ENCODE measurements around the gene MARCHF10.

MARCHF10 gene

DNA sequence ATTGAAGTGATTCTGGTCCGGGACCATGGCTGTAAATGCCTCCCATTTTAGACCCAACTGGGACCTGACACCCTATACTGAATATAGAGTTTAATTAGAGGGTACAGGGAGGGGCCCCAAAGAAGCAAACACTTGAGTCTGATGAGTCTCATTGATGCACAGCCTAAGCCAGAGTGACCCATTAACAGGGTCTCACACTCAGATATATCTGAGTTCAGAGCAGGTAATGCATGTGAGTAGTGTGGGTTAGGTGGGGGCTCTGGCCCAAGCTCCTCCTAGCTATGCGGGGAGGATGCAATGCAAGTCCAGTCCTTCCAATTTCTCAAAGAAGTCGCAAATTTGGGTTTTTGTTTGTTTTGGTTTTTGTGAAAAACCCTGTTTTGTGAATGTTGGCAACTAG is 17.1 kb upstream of the MARCHF10 start:
- Mint-ChIP-seq H3K4me3 (no peak overlapping the region), H3K4me1 (no peaks in the 10 kb centered on the region), H3K27ac (no peak overlapping the region), H3K36me3 (no peaks in the 10 kb centered on the region), H3K27me3 (peaks cover 2% of the 10 kb centered on the region), H3K9me3 (no peaks in the 10 kb centered on the region)
- no peak for ATAC-seq

DNA sequence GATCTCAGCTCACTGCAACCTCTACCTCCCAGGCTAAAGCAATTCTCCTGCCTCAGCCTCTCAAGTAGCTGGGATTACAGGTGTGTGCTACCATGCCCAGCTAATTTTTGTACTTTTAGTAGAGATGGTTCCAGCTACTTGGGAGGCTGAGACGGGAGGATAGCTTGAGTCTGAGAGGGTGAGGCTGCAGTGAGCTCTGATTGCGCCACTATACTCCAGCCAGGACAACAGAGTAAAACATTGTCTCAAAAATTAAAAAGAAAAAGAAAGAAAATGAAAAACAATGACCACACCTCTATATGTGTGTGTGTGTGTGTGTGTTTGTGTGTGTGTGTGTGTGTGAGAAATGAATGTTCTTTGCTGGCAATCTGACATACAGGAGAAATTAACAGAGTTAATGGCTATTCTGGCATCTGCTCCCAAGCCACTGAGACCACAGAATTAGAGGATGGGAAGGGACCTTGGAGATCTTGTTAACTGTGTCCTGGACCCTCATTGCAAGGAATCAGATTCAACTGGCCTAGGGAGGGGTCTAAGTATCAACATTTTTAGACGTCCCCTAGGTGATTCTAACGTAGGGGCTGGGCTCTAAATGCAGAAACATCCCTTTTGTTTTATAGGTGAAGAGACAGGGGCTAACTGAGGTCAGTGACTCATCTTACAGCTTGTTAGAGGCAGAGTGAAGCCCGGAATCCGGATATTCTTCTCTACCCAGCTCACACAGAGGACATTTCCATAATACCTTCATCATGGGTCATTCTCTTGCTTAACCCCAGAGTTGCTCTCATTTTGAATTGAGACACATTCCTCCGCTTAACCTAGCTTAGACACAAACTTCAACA is 16.4 kb upstream of the MARCHF10 start:
- Mint-ChIP-seq H3K27me3 (peaks cover 9% of the 10 kb centered on the region), H3K27ac (no peak overlapping the region), H3K36me3 (no peaks in the 10 kb centered on the region), H3K4me1 (peaks cover 6% of the 10 kb centered on the region), H3K9me3 (peaks cover under 1% of the 10 kb centered on the region), H3K4me3 (no peak overlapping the region)
- ATAC-seq, result no peak

DNA sequence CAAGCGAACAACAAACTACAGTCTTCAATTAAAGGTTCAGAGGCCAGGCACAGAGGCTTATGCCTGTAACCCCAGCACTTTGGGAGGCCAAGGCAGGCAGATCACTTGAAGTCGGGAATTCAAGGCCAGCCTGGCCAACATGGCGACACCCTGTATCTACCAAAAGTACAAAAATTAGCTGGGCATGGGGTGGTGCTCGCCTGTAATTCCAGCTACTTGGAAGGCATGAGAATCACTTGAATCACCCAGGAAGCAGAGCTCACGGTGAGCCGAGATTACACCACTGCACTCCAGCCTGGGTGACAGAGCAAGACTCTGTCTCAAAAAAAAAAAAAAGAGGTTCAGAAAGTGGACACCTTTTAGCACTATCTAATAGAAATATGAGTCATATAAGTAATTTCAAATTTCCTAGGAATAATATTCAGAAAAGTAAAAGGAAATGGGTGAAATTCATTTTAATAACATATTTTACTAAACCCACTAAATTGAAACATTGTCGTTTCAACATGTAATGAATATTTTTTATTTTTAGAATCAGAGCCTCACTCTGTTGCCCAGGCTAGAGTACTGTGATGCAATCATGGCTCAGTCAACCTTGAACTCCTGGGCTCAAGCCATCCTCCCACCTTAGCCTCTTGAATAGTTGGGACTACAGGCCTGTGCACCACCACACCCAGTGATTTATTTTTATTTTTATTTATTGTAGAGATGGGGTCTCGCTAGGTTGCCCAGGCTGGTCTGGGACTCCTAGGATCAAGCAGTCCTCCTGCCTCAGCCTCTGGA is 15.2 kb upstream of the MARCHF10 start:
- no peak overlapping the region for H3K4me3 Mint-ChIP-seq
- peaks cover 3% of the 10 kb centered on the region for H3K9me3 Mint-ChIP-seq
- H3K27ac Mint-ChIP-seq, result no peak overlapping the region
- peaks cover 10% of the 10 kb centered on the region for H3K4me1 Mint-ChIP-seq
- peaks cover 21% of the 10 kb centered on the region for H3K27me3 Mint-ChIP-seq
- H3K36me3 Mint-ChIP-seq, result no peaks in the 10 kb centered on the region
- no peak for ATAC-seq

DNA sequence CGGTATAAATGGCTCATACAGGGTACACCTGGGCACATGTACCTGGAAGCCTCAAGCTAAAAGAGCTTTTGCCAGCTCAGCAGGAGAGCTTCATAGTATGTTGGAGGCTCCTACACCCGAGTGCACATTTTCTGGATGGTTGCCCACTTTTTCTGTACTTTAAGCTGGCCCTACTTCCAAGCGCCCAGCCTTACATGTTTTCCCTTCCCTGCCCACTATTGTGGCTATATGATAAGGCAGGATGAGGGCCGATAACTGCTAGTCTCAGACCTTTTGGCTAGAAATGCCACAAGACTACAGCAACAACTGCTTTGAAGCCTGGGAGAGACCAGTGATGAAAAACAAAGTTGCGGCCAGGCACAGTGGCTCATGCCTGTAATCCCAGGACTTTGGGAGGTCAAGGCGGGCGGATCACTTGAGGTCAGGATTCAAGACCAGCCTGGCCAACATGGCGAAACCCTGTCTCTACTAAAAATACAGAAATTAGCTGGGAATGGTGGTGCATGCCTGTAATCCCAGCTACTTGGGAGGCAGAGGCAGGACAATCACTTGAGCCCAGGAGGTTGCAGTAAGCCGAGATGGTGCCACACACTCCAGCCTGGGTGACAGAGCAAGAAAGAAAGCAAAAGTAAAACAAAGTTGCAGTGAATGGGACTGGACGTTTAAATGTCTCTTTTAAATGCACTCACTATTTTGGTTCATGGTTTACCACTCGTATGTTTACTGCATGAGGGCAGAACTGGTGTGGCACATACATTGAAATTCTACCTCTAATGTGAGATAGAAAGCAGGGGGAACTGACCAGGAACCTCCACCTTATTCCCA is 14.2 kb upstream of the MARCHF10 start:
- no peak overlapping the region for H3K4me3 Mint-ChIP-seq
- no peak for ATAC-seq
- H3K9me3 Mint-ChIP-seq, result peaks cover 3% of the 10 kb centered on the region
- no peak overlapping the region for H3K27ac Mint-ChIP-seq
- H3K4me1 Mint-ChIP-seq, result peaks cover 10% of the 10 kb centered on the region
- peaks cover 31% of the 10 kb centered on the region for H3K27me3 Mint-ChIP-seq
- no peaks in the 10 kb centered on the region for H3K36me3 Mint-ChIP-seq

DNA sequence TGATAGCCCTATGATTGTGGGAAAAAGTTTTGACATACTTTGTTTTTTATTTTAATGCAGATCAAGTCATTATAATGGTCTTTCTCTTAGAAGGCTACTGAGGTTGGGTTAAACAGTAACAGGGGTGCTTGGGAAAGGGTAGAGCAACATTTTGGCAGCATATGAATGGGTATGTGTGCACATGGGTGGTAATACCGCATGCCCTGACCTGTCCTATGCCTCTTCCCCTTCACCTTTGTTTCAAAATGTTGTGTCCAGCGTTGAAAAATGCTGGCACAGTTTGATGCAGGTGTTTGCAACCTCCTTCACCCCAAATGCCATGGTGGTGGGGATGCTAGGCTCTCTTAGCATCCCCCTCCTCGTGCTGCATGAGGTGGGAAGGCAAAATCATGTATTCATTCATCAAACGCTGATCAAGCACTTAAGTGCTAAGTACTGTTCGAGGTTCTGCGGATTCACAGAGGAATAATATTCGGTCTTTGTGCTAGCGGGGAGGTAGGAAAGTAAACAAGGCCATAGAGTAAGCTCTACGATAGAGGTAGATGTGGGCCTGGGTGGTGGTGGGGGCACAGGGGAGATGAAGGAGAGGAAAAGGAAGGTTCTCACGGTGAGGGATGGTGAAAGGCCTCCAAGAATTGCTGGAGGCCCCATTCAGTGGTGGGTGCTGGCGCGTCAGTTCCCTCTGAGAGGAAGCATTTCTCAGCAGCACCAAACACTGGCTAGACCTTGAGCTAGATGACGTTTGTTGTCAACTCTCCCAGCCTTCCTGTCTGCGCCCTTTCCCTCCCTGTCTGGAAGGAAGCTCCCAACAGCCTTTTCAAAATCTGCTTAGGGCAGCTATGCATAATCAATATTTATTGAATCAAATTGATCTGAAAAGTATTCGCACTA is 13.3 kb upstream of the MARCHF10 start:
- Mint-ChIP-seq H3K4me1 (peaks cover 10% of the 10 kb centered on the region), H3K36me3 (no peaks in the 10 kb centered on the region), H3K4me3 (no peak overlapping the region), H3K9me3 (peaks cover 3% of the 10 kb centered on the region), H3K27ac (no peak overlapping the region), H3K27me3 (peaks cover 33% of the 10 kb centered on the region)
- ATAC-seq, result no peak

DNA sequence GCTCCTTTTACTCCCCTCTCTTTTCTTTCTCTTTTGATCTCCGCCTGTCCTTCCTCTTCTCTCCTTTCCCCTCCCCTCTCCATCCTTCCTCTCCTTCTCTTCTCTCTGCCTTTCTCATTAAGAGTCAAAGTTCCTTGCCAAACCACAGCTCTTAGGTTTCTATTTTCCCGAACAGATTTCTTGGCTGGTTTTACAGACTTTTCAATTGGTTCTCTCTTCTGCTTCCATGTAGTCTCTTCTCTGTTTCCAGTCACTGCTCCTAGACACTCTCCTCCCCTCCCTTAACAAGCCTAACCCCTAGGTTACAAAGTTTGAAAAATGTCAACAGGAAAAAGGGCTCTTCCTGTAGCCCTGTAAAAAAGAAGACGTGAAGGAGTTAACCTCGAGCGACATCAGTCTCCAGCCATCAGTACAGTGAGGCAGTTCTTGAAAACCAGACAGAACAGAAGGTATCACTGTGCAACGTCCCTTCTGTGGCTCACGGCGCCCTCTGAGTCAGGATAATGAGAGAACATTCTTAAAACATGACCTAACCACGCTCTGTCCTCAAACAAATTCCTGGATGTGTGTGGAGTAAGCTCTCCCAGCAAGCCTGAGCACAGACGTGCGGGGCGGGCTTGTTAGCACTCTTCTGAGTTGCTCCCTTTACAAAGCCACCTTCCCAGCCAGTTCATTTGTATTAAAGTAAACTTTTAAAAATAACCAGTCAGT is 11.6 kb upstream of the MARCHF10 start:
- H3K9me3 Mint-ChIP-seq, result peaks cover 3% of the 10 kb centered on the region
- H3K4me1 Mint-ChIP-seq, result peaks cover 10% of the 10 kb centered on the region
- peaks cover 33% of the 10 kb centered on the region for H3K27me3 Mint-ChIP-seq
- H3K27ac Mint-ChIP-seq, result no peak overlapping the region
- no peak overlapping the region for H3K4me3 Mint-ChIP-seq
- H3K36me3 Mint-ChIP-seq, result no peaks in the 10 kb centered on the region
- no peak for ATAC-seq

DNA sequence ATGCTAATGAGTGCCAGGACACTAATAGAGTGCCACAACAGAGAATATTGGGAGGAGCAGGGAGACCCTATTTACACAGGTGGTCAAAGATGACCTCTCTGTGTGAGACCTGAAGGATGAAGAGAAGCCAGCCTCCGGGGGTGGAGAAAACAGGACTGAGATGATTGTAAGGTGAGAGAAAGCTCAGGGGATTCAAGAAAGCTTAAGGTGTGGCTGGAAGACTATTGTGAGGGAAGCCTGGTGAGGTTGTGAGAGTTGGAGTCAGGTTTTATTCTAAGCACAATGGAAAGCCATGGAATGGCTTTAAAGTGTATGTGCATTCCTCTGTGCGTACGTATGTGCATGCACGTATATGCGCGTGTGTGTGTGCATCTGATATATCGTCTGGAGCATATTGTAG is 10.4 kb upstream of the MARCHF10 start:
- no peak overlapping the region for H3K4me3 Mint-ChIP-seq
- H3K36me3 Mint-ChIP-seq, result no peaks in the 10 kb centered on the region
- H3K9me3 Mint-ChIP-seq, result peaks cover 12% of the 10 kb centered on the region
- peaks cover 10% of the 10 kb centered on the region for H3K4me1 Mint-ChIP-seq
- ATAC-seq, result no peak
- peaks cover 33% of the 10 kb centered on the region for H3K27me3 Mint-ChIP-seq
- H3K27ac Mint-ChIP-seq, result no peak overlapping the region

DNA sequence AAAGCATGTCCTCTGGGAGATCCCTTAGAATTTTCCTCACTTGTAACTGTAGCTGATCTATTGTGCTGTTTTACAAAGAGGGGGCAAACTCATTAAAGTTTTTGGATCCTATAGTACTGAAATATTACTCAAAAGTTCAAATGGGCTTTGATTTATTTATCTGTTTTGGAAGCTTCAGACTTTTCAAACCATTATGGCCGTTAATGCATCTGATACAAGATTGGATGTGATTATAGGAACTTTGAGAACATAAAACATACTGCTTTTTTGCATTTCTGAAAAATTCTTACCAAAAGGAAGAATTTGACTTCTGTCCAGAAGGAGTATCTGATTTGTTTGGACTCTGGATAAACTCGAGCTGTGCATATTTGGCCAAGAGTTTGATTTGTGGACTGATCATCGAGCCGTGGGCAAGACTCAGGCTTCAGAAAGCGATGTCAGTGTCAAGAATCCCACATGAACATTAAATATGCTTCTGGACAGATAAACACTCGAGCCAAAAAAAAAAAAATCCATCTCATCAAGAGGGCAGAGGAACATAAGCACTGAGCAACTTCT is 8.2 kb upstream of the MARCHF10 start:
- no peak for ATAC-seq
- peaks cover 13% of the 10 kb centered on the region for H3K9me3 Mint-ChIP-seq
- H3K4me3 Mint-ChIP-seq, result no peak overlapping the region
- peaks cover 33% of the 10 kb centered on the region for H3K27me3 Mint-ChIP-seq
- H3K4me1 Mint-ChIP-seq, result peaks cover 10% of the 10 kb centered on the region
- no peak overlapping the region for H3K27ac Mint-ChIP-seq
- H3K36me3 Mint-ChIP-seq, result no peaks in the 10 kb centered on the region

DNA sequence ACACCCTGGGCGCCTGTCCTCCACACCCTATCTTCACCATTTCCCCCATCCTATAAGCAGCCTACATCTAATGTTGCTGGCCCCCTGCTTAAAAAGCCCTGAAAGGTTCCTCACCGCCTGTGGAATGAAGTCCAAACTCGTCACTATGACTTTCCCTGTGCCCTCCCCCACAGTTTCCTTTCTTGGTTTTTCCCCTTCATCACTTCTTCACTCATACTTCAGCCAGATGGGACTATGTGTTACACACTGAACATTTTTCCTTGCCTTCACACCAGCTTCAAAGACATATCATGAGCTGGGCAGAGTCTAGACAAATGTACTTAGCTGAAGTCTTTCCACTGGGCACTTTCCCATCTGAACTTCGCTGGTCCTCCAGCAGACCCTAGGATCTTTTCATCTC is 1.5 kb upstream of the MARCHF10 start:
- Mint-ChIP-seq H3K4me3 (no peak overlapping the region), H3K27me3 (peaks cover 30% of the 10 kb centered on the region), H3K4me1 (no peaks in the 10 kb centered on the region), H3K36me3 (no peaks in the 10 kb centered on the region), H3K27ac (no peak overlapping the region), H3K9me3 (peaks cover 9% of the 10 kb centered on the region)
- no peak for ATAC-seq

DNA sequence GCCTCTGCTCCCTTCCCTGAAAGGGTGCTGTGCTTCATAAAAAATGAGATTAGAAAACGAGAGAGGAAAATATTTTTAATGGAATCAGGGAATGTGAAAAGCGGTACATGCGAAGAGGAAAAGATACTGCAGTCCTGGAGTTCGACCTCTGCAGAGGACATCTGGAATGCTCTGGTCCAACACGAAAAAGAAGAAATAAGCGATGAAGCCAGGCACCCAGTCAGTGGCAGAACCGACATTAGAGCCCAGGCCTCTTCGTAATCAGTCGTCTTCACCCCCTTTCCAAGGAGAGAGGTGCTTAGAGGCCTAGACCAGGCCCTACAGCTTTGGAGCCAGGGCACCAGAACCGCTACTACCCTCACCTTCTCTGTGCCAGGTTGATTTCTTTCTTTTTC is 459 bp upstream of the MARCHF10 start:
- Mint-ChIP-seq H3K4me3 (no peak overlapping the region), H3K4me1 (no peaks in the 10 kb centered on the region), H3K36me3 (no peaks in the 10 kb centered on the region), H3K9me3 (peaks cover 1% of the 10 kb centered on the region), H3K27ac (no peak overlapping the region), H3K27me3 (peaks cover 41% of the 10 kb centered on the region)
- no peak for ATAC-seq

DNA sequence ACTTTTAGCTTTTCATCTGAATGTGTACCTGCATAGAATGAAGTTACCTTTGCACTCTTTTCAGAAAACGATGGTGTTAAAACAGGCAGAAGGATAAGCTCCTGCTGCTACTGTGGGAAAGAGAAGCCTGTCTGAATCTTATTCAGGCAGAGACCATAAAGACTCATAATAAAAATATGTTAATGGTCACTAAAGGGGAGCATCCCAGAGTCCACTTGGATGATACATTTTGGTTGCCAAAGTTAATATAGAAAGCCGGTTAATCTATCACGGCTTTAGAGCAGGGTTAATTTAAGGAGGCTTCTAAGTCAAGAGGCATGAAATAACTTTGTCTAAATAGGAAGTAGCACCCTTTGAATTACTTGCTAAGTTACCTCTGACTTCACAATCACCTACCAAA is 2.9 kb downstream of the MARCHF10 start:
- no peak for ATAC-seq
- Mint-ChIP-seq H3K4me1 (peaks cover 6% of the 10 kb centered on the region), H3K4me3 (no peak overlapping the region), H3K36me3 (no peaks in the 10 kb centered on the region), H3K9me3 (no peaks in the 10 kb centered on the region), H3K27me3 (peaks cover 58% of the 10 kb centered on the region), H3K27ac (no peak overlapping the region)

DNA sequence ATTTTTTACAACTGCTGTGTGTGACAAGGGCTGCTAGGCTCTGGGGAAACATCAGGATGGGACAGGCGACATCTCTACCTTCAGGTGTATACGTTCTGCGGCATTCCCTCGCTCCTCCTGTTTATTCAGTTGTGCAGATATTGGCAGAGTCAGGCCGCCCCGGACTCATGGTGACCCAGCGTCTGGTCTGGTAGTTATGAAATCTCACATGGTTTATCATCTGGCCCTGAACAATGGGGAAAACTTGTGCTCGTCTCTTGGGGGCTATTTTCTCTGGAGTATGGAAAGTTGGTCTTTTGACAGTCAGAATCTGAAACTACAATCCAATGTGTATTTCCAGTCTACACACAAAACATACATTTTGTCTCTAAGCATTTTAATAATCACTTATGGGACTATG is 3.3 kb downstream of the MARCHF10 start:
- no peak overlapping the region for H3K27ac Mint-ChIP-seq
- no peak overlapping the region for H3K4me3 Mint-ChIP-seq
- H3K27me3 Mint-ChIP-seq, result peaks cover 60% of the 10 kb centered on the region
- no peaks in the 10 kb centered on the region for H3K9me3 Mint-ChIP-seq
- no peak for ATAC-seq
- no peaks in the 10 kb centered on the region for H3K36me3 Mint-ChIP-seq
- peaks cover 6% of the 10 kb centered on the region for H3K4me1 Mint-ChIP-seq

DNA sequence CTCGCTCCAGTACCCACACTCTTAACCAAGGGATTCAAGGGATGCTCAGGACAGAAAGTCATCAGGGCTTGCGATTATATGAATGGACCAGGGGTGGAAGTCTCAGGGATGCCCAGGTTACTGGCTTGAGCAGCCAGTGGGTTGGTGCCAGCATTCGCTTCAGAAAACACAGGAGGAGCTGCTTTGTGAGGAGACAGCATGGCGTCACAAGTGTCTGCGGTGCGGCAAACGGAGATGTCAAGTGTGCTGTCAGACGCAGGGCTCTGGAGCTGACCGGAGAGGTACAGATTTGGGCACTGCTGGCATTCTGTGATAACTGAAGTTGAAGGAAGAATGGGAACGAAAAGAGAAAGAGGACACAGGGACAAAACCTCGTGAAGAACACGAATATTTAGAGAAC is 4.1 kb downstream of the MARCHF10 start:
- Mint-ChIP-seq H3K36me3 (no peaks in the 10 kb centered on the region), H3K27me3 (peaks cover 68% of the 10 kb centered on the region), H3K4me3 (no peak overlapping the region), H3K9me3 (no peaks in the 10 kb centered on the region), H3K4me1 (peaks cover 6% of the 10 kb centered on the region), H3K27ac (no peak overlapping the region)
- ATAC-seq, result no peak

Measured in stimulated activated memory B cell treated with anti-CD40 and anti-IgM and Interleukin-4, amounts not matched to agents 10 μg/mL and 1 μg/mL and 100 μg/mL, for 72 hours (primary cell).